Uterus (tissue), 2 donors: Measurements from ENCODE around the gene CREB5.

Experiments used
- CTCF ChIP-seq, 4 experiments: fragments of 200-600 bp in 2 of 4; fragments of 450-650 bp in 2 of 4; sonication (generic) in 2 of 4; IDR thresholded peaks; one replicate each; pipeline ENCODE4 v1.5.1; 2016 to 2019; ENCODE audit warnings: antibody characterized with exemption in 4 of 4, mild to moderate bottlenecking in 2 of 4, moderate library complexity in 1 of 4
- POLR2A ChIP-seq, 2 donors: fragments of 450-650 bp; IDR thresholded peaks; one replicate each; pipeline ENCODE4 v1.6.1; 2016; ENCODE audit warnings: antibody characterized with exemption in 2 of 2, mild to moderate bottlenecking in 1 of 2, moderate library complexity in 1 of 2

GRCh38 chr7:28531291-28531690 is 119.0 kb downstream of the CREB5 start:
- no peak for TF ChIP-seq CTCF (IDR thresholded peaks at IDR 0.05)
- no peak for TF ChIP-seq POLR2A (IDR thresholded peaks at IDR 0.05)
